Measurements from ENCODE around the gene SPEN.

Gene SPEN

DNA sequence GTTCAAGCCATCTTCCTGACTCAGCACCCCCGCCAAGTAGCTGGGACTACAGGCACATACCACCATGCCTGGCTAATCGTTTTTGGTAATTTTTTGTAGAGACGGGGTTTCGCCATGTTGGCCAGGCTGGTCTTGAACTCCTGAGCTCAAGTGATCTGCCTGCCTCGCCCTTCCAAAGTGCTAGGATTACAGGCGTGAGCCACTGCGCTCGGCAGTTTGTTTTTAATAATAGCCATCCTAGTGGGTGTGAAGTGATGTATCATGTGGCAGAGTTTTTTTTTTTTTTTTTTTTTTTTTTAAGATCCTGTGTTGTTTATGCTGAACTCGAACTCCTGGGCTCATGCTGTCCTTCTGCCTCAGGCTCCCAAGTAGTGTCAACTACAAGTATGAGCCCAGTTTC, 51.8 kb downstream of the SPEN start (continued):
- TF ChIP-seq ZNF555 (tag by site-specific recombination; conservative IDR thresholded peaks at IDR 0.05): no peak
- TF ChIP-seq ZEB2 (tag by site-specific recombination; IDR thresholded peaks at IDR 0.05): 0 out of 2 replicates have a peak, but pooled peaks have one; percentile 44
- TF ChIP-seq ZNF202 (tag by site-specific recombination; IDR thresholded peaks at IDR 0.05; ENCODE audit: borderline replicate concordance): no peak
- TF ChIP-seq ZNF692 (tag by site-specific recombination; IDR thresholded peaks at IDR 0.05): no peak
- TF ChIP-seq REST (tag by site-specific recombination; IDR thresholded peaks at IDR 0.05): no peak
- no peak for TF ChIP-seq GLIS1 (tag by site-specific recombination; IDR thresholded peaks at IDR 0.05)
- no peak for TF ChIP-seq ZNF416 (tag by site-specific recombination; IDR thresholded peaks at IDR 0.05)
- TF ChIP-seq ZNF169 (tag by site-specific recombination; IDR thresholded peaks at IDR 0.05): no peak
- TF ChIP-seq, protein P1, sequence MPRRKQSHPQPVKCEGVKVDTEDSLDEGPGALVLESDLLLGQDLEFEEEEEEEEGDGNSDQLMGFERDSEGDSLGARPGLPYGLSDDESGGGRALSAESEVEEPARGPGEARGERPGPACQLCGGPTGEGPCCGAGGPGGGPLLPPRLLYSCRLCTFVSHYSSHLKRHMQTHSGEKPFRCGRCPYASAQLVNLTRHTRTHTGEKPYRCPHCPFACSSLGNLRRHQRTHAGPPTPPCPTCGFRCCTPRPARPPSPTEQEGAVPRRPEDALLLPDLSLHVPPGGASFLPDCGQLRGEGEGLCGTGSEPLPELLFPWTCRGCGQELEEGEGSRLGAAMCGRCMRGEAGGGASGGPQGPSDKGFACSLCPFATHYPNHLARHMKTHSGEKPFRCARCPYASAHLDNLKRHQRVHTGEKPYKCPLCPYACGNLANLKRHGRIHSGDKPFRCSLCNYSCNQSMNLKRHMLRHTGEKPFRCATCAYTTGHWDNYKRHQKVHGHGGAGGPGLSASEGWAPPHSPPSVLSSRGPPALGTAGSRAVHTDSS (tag by site-specific recombination; IDR thresholded peaks at IDR 0.05): no peak
- no peak for TF ChIP-seq ZNF292 (tag by site-specific recombination; IDR thresholded peaks at IDR 0.05; ENCODE audit: borderline replicate concordance, low read depth)
- TF ChIP-seq, protein P2, sequence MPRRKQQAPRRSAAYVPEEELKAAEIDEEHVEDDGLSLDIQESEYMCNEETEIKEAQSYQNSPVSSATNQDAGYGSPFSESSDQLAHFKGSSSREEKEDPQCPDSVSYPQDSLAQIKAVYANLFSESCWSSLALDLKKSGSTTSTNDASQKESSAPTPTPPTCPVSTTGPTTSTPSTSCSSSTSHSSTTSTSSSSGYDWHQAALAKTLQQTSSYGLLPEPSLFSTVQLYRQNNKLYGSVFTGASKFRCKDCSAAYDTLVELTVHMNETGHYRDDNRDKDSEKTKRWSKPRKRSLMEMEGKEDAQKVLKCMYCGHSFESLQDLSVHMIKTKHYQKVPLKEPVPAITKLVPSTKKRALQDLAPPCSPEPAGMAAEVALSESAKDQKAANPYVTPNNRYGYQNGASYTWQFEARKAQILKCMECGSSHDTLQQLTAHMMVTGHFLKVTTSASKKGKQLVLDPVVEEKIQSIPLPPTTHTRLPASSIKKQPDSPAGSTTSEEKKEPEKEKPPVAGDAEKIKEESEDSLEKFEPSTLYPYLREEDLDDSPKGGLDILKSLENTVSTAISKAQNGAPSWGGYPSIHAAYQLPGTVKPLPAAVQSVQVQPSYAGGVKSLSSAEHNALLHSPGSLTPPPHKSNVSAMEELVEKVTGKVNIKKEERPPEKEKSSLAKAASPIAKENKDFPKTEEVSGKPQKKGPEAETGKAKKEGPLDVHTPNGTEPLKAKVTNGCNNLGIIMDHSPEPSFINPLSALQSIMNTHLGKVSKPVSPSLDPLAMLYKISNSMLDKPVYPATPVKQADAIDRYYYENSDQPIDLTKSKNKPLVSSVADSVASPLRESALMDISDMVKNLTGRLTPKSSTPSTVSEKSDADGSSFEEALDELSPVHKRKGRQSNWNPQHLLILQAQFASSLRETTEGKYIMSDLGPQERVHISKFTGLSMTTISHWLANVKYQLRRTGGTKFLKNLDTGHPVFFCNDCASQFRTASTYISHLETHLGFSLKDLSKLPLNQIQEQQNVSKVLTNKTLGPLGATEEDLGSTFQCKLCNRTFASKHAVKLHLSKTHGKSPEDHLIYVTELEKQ (tag by site-specific recombination; IDR thresholded peaks at IDR 0.05; ENCODE audit: borderline replicate concordance): no peak
- TF ChIP-seq ZFP37 (tag by site-specific recombination; IDR thresholded peaks at IDR 0.05): no peak
- no peak for TF ChIP-seq ZNF561 (tag by site-specific recombination; IDR thresholded peaks at IDR 0.05; ENCODE audit: borderline replicate concordance)
- TF ChIP-seq ZNF544 (tag by site-specific recombination; IDR thresholded peaks at IDR 0.05): no peak
- TF ChIP-seq SALL2 (tag by site-specific recombination; IDR thresholded peaks at IDR 0.05; ENCODE audit: borderline replicate concordance): no peak
- peak; percentile 33; the same call in 1 of the 2 replicates for TF ChIP-seq ZNF843 (tag by site-specific recombination; IDR thresholded peaks at IDR 0.05)
- TF ChIP-seq PRDM1 (tag by site-specific recombination; IDR thresholded peaks at IDR 0.05): no peak
- TF ChIP-seq ZNF433 (tag by site-specific recombination; IDR thresholded peaks at IDR 0.05; ENCODE audit: low read depth): no peak
- no peak for TF ChIP-seq ZNF473 (tag by site-specific recombination; IDR thresholded peaks at IDR 0.05)
- TF ChIP-seq ZNF311 (tag by site-specific recombination; IDR thresholded peaks at IDR 0.05; ENCODE audit: borderline replicate concordance): no peak
- no peak for TF ChIP-seq ZNF184 (tag by site-specific recombination; IDR thresholded peaks at IDR 0.05)
- TF ChIP-seq OSR2 (tag by site-specific recombination; IDR thresholded peaks at IDR 0.05): peak; percentile 25; the same call in 1 of the 2 replicates
- TF ChIP-seq ZBTB48 (tag by site-specific recombination; IDR thresholded peaks at IDR 0.05): no peak
- no peak for TF ChIP-seq ZBTB1 (tag by site-specific recombination; IDR thresholded peaks at IDR 0.05)
- no peak for TF ChIP-seq FEZF1 (tag by site-specific recombination; IDR thresholded peaks at IDR 0.05)
- no peak for TF ChIP-seq ZNF660 (tag by site-specific recombination; IDR thresholded peaks at IDR 0.05)
- no peak for TF ChIP-seq HOXD13 (CRISPR knock-in tag; IDR thresholded peaks at IDR 0.05; ENCODE audit: borderline replicate concordance)
- TF ChIP-seq ZXDB (tag by site-specific recombination; IDR thresholded peaks at IDR 0.05): no peak
- TF ChIP-seq ZNF629 (tag by site-specific recombination; IDR thresholded peaks at IDR 0.05): peak; percentile 59
- no peak for TF ChIP-seq ZNF560 (tag by site-specific recombination; IDR thresholded peaks at IDR 0.05; ENCODE audit: borderline replicate concordance)
- TF ChIP-seq ZNF16 (tag by site-specific recombination; IDR thresholded peaks at IDR 0.05; ENCODE audit: low read depth): no peak
- peak; percentile 61; the same call in 1 of the 2 replicates for TF ChIP-seq ZBTB8A (tag by site-specific recombination; IDR thresholded peaks at IDR 0.05)
